Memory B cell (primary cell): Measurements from ENCODE around the gene AUTS2.

ENCODE experiments used
- ATAC-seq: fragments of 150-1000 bp; cut with Tn5 transposase; 2 replicates; pipeline ENCODE4 v1.10.0; 2021; ENCODE audit warnings: low read depth, mild to moderate bottlenecking, moderate library complexity
- DNase-seq, 2 donors: peaks; one replicate each; pipeline ENCODE4 v3.0.0; 2022; ENCODE audit warnings: low spot score in 2 of 2
- H3K27ac Mint-ChIP-seq: one replicate; pipeline ENCODE4 v1.8.0; 2022; ENCODE audit warnings: mild to moderate bottlenecking, moderate library complexity, mixed read lengths
- H3K27me3 Mint-ChIP-seq: one replicate; pipeline ENCODE4 v1.8.0; 2022; ENCODE audit warnings: mixed read lengths
- H3K36me3 Mint-ChIP-seq: one replicate; pipeline ENCODE4 v1.8.0; 2022; ENCODE audit warnings: mild to moderate bottlenecking, mixed read lengths
- H3K4me1 Mint-ChIP-seq: one replicate; pipeline ENCODE4 v1.8.0; 2022; ENCODE audit warnings: mixed read lengths
- H3K4me3 Mint-ChIP-seq: one replicate; pipeline ENCODE4 v1.8.0; 2022; ENCODE audit warnings: mild to moderate bottlenecking, moderate library complexity, mixed read lengths
- H3K9me3 Mint-ChIP-seq: one replicate; pipeline ENCODE4 v1.8.0; 2022; ENCODE audit warnings: mixed read lengths

Gene AUTS2

DNA sequence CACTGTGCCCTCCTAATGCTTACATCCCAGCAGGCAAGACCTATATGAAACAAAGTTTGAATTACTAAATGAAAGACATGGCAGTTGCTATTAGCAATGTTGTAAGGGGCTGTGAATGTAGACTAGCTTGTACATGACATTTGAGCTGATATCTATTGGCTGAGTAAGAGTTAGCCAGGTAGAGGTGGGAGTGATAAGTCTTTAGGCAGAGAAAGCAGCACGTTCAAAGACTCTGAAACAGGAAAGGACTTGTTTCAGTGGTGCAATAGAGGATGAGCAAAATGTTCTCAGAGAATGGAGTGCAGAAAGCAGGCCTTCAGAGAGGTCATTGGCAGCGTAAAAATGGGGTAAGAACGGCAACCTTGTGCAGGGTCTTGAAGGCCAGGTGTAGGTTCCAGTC lies 687.6 kb downstream of the AUTS2 start:
- DNase-seq (no peak), ATAC-seq (no peak)
- Mint-ChIP-seq H3K27me3 (no peaks in the 10 kb centered on the region), H3K27ac (no peak overlapping the region), H3K9me3 (peaks cover 1% of the 10 kb centered on the region), H3K4me1 (peaks cover 3% of the 10 kb centered on the region), H3K36me3 (peaks cover 7% of the 10 kb centered on the region), H3K4me3 (no peak overlapping the region)

DNA sequence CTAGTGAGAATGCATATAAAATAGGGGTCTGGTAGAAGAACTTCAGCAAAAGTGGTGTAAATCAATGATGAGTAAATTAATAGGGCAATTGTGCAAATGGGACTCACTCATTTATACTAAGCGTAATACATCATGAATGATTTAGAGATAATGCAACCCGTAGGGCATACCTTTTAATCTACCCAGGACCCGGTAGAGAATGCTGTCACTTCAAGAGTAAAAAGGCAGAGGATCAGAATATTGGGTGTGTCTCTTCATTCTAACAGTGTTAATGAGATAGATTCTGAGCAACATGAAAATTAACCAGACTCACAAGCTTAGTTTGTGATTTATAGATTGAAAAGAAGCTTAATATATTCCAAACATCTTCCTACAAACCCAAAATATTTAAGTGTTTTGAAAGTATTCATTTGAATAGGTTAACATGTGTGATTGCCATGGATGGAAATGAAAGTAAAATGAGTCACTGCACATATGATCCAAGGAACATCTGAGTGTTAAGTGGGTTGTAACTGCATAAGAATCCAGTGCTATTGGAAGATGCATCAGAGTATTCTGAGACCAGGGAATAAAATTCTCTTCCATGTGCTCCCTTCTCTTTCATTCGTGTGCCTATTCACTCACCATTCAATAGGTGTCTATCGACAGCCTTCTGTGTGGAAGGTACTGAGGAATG lies 690.6 kb downstream of the AUTS2 start:
- Mint-ChIP-seq H3K27ac (no peak overlapping the region), H3K36me3 (peaks cover 9% of the 10 kb centered on the region), H3K4me1 (peaks cover 3% of the 10 kb centered on the region), H3K4me3 (no peak overlapping the region), H3K27me3 (no peaks in the 10 kb centered on the region), H3K9me3 (peaks cover 1% of the 10 kb centered on the region)
- ATAC-seq (no peak), DNase-seq (no peak)

DNA sequence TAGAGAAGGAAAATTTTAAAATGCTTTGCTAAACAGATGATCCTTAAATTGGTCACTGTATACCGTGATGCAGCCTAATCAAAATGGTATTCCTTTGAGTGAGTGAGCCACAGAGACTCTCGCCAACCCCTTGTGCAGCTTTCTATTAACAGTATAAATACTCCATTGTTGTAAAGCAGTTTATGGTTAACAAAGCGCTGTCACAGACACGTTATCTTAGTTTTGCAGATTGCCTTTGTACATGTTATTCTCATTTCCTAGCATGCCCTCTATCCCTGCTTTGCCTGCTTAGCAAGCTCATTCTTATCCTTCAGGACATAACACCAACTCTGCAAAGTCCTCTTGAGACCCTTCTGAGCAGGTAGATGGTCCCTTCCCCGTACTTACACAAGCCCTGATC lies 694.4 kb downstream of the AUTS2 start:
- peaks cover 3% of the 10 kb centered on the region for H3K4me1 Mint-ChIP-seq
- peak overlapping the region; percentile 9 for H3K27ac Mint-ChIP-seq
- H3K27me3 Mint-ChIP-seq: no peaks in the 10 kb centered on the region
- H3K4me3 Mint-ChIP-seq: no peak overlapping the region
- peaks cover 13% of the 10 kb centered on the region for H3K36me3 Mint-ChIP-seq
- ATAC-seq (no peak), DNase-seq (no peak)
- peaks cover 1% of the 10 kb centered on the region for H3K9me3 Mint-ChIP-seq

- Mint-ChIP-seq H3K36me3 (peaks cover 11% of the 10 kb centered on the region), H3K4me1 (no peaks in the 10 kb centered on the region), H3K27me3 (no peaks in the 10 kb centered on the region), H3K9me3 (peaks cover 1% of the 10 kb centered on the region), H3K27ac (no peak overlapping the region), H3K4me3 (no peak overlapping the region)
- ATAC-seq: no peak
- no peak for DNase-seq
Measured at GRCh38 chr7:70294211-70294911, 696.1 kb downstream of the AUTS2 start.

DNA sequence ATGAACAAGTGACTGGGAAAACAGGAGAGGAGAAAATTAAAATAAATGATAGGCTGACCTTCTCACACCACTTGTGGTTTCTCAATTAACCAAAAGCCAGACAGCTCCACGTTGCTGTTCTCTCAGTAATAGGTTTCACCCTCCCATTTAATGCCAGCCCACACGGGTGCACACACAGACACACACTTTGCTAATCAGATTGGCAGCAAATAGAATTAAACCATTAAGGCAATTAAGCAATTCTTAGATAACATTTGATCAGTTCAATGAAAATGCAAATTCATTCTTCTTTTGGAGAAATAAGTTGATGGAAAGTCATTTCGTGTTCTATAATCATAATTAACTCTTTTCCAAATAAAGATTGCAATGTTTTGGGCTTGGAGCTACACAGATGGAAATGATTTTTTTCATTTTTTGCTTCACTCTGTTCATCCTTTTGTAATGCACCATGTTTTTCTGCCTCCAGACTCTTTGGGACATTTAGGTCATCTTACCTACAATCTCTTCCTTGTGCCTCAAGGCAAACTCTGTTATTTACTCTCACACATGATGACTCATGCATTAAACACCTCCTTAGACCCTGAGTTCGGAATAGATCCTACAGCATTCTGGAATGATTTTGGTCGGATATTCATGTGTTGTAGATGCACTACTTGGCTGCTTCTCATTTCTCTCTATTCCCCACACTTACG lies 700.7 kb downstream of the AUTS2 start:
- no peak overlapping the region for H3K27ac Mint-ChIP-seq

DNA sequence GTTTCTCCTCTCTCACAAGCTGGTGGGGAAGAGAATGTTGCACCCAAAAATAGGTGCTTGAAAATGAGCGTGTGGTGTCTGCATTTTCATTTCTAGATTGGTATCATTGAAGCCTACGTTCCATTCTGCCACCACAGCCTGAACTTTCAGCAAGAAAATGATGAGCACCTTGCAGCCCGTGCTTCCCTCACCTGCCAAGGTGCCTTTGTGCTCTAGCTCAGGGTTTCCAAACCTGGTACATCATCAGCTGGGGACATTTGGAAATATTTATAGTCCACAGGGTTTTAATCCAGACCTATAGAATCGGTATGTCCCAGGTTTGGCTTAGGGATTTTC lies 701.2 kb downstream of the AUTS2 start:
- Mint-ChIP-seq H3K27me3 (no peaks in the 10 kb centered on the region), H3K4me1 (no peaks in the 10 kb centered on the region), H3K36me3 (peaks cover 7% of the 10 kb centered on the region), H3K27ac (no peak overlapping the region), H3K9me3 (peaks cover 1% of the 10 kb centered on the region), H3K4me3 (no peak overlapping the region)
- ATAC-seq: no peak
- no peak for DNase-seq

More for the DNA sequence above, 700.7 kb downstream of the AUTS2 start:
- H3K4me3 Mint-ChIP-seq: no peak overlapping the region
- ATAC-seq: no peak
- no peak for DNase-seq
- H3K9me3 Mint-ChIP-seq: peaks cover 1% of the 10 kb centered on the region
- H3K36me3 Mint-ChIP-seq: peaks cover 7% of the 10 kb centered on the region
- no peaks in the 10 kb centered on the region for H3K27me3 Mint-ChIP-seq
- no peaks in the 10 kb centered on the region for H3K4me1 Mint-ChIP-seq

DNA sequence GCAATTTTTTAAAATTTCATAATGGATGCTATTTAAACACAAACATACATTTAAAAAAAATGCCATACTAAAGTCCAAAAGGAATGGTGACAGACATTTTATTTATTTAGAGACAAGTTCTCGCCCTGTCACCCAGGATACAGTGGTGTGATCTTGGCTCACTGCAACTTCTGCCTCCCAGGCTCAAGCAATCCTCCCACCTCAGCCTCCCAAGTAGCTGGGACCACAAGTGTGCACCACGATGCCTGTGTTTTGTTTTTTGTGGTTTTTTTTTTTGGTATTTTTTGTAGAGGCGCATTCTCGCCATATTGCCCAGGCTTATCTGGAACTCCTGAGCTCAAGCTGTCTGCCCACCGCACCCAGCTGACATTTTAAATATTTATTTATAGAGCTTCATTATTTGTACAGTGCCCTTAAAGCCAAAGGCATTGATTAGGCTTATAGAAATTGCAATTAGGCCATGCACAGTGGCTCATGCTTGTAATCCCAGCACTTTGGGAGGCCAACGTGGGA lies 703.5 kb downstream of the AUTS2 start:
- no peak overlapping the region for H3K4me3 Mint-ChIP-seq
- H3K36me3 Mint-ChIP-seq: peaks cover 8% of the 10 kb centered on the region
- H3K9me3 Mint-ChIP-seq: peaks cover 1% of the 10 kb centered on the region
- ATAC-seq: no peak
- no peak overlapping the region for H3K27ac Mint-ChIP-seq
- no peaks in the 10 kb centered on the region for H3K27me3 Mint-ChIP-seq
- H3K4me1 Mint-ChIP-seq: no peaks in the 10 kb centered on the region
- DNase-seq: no peak

- DNase-seq (no peak), ATAC-seq (no peak)
- Mint-ChIP-seq H3K27me3 (no peaks in the 10 kb centered on the region), H3K36me3 (peaks cover 3% of the 10 kb centered on the region), H3K4me3 (no peak overlapping the region), H3K4me1 (no peaks in the 10 kb centered on the region), H3K27ac (no peak overlapping the region), H3K9me3 (no peaks in the 10 kb centered on the region)
Measured at GRCh38 chr7:70303309-70303708, 705.0 kb downstream of the AUTS2 start.

DNA sequence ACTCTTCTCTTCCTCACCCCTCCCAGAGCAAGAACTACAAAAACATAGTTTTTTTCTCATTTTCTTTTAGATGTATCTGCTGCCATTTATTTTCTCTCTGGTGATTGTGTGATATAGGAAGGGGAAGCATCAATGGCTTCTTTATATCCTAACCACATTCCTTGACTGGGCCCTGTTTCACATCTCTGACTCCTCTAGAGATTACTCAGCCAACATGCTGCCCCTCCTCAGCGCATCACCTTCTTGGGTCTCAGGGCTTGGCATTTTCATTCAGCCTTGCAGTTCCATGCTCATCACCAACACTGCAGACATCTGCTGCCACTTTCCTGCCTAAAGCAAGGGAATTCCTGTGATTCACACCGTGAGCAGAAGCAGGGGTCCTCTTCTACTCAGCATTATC lies 705.5 kb downstream of the AUTS2 start:
- ATAC-seq (no peak), DNase-seq (no peak)
- Mint-ChIP-seq H3K27me3 (no peaks in the 10 kb centered on the region), H3K36me3 (peaks cover 3% of the 10 kb centered on the region), H3K27ac (no peak overlapping the region), H3K4me3 (no peak overlapping the region), H3K4me1 (no peaks in the 10 kb centered on the region), H3K9me3 (no peaks in the 10 kb centered on the region)

DNA sequence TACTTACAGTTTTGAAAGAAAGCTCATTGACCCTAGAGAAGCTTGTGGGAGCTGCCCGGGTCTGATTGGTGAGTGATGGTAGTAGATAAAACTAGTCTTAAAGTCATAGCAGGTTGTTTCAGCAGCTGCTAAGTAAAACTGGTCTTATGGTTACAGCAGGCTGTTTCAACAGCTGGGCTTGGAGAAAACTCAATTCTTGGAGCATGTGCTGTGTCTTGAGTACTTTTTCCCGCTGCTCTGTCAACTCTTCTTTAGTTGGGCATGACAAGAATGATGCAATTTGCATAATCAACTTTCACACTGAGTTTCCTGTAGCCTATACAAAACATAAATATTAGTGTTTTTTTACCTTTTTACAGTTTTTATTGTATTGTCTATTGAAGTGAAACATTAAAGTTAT lies 707.9 kb downstream of the AUTS2 start:
- no peaks in the 10 kb centered on the region for H3K9me3 Mint-ChIP-seq
- H3K4me1 Mint-ChIP-seq: no peaks in the 10 kb centered on the region
- H3K27me3 Mint-ChIP-seq: no peaks in the 10 kb centered on the region
- peaks cover 8% of the 10 kb centered on the region for H3K36me3 Mint-ChIP-seq
- no peak overlapping the region for H3K27ac Mint-ChIP-seq
- no peak for ATAC-seq
- H3K4me3 Mint-ChIP-seq: no peak overlapping the region
- DNase-seq: no peak

- no peaks in the 10 kb centered on the region for H3K27me3 Mint-ChIP-seq
- no peaks in the 10 kb centered on the region for H3K9me3 Mint-ChIP-seq
- no peak overlapping the region for H3K4me3 Mint-ChIP-seq
- H3K27ac Mint-ChIP-seq: no peak overlapping the region
- H3K36me3 Mint-ChIP-seq: peaks cover 8% of the 10 kb centered on the region
- H3K4me1 Mint-ChIP-seq: no peaks in the 10 kb centered on the region
- no peak for DNase-seq
- no peak for ATAC-seq
Measured at GRCh38 chr7:70307544-70308106, 709.4 kb downstream of the AUTS2 start.

DNA sequence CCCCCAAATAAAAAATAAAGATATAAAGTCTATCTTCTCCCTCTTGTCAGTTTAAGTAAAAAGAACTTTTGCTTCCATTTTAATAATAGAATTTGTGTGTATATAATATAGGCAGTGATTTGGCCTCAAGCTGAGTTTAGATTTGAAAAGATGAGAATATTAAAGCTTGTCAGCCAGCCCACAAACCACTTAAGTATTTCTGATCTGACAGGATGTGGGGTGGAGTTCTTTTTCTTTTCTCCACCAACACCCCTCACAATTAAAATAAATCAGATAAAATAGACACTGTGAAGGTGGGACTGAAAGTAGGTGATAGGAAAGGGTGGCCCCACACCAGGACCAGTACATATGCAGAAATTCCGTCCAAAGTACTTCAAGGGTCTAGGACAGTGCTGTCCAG lies 714.1 kb downstream of the AUTS2 start:
- Mint-ChIP-seq H3K9me3 (peaks cover 1% of the 10 kb centered on the region), H3K27me3 (no peaks in the 10 kb centered on the region), H3K4me3 (no peak overlapping the region), H3K36me3 (peaks cover 12% of the 10 kb centered on the region), H3K27ac (no peak overlapping the region), H3K4me1 (no peaks in the 10 kb centered on the region)
- no peak for ATAC-seq
- DNase-seq: no peak

DNA sequence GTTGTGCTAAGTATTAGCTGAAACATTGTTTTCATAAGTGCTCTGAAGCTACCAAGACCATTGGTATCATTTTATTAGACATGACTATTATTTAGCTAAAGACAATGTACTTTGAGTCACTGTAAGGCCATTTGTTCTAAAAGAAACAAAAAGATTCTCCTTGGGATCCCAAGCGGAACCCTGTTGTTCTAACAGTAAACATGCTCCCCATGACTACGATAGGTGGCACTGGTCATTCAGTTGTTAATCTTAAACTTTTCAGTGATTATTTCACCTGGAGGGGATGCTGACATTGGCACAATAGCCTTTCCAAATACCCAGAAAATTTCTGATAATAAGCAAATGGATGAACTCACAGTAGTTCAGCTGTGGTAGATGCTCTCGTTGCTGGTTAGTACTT lies 715.0 kb downstream of the AUTS2 start:
- H3K27ac Mint-ChIP-seq: no peak overlapping the region
- no peak for ATAC-seq

GRCh38 chr7:70313687-70314086 lies 715.4 kb downstream of the AUTS2 start:
- Mint-ChIP-seq H3K27ac (no peak overlapping the region), H3K9me3 (peaks cover 1% of the 10 kb centered on the region), H3K4me3 (no peak overlapping the region), H3K27me3 (no peaks in the 10 kb centered on the region), H3K4me1 (no peaks in the 10 kb centered on the region), H3K36me3 (peaks cover 12% of the 10 kb centered on the region)
- ATAC-seq (no peak), DNase-seq (no peak)

More for the DNA sequence above, 715.0 kb downstream of the AUTS2 start:
- H3K36me3 Mint-ChIP-seq: peaks cover 12% of the 10 kb centered on the region
- H3K4me1 Mint-ChIP-seq: no peaks in the 10 kb centered on the region
- peaks cover 1% of the 10 kb centered on the region for H3K9me3 Mint-ChIP-seq
- DNase-seq: no peak
- no peaks in the 10 kb centered on the region for H3K27me3 Mint-ChIP-seq
- H3K4me3 Mint-ChIP-seq: no peak overlapping the region
